Pericardium fibroblast (primary cell): ENCODE results near the gene ITGB1BP2. TPM values are rescaled to one million over a fixed set of nuclear protein-coding genes. Genes with fewer than 3 reads are reported as not detected.

Experiments used
- total RNA-seq: library from RNA; depleted of rRNA; stranded (reverse); fragments of >200 nt; gene quantifications from 2 replicates; pipeline ENCODE4 v1.2.3, GENCODE V29; 2015

Gene ITGB1BP2
- 0.23 and 2.0 TPM in 2 replicates for total RNA-seq

GRCh38 chrX:71301195-71301924 lies at the start of gene ITGB1BP2:
Gene ITGB1BP2, plus strand, starts transcription at chrX:71301750. Its CDS starts 57 bp downstream, at chrX:71301807.

GRCh38 chrX:71254092-71254963 lies 47.2 kb upstream of the ITGB1BP2 start, which contains the start of gene ZMYM3:
Gene ZMYM3, minus strand, starts transcription at chrX:71254140. Its CDS starts 885 bp downstream, at chrX:71253255.

GRCh38 chrX:71283403-71284143 lies 18.0 kb upstream of the ITGB1BP2 start, which contains the start of gene NONO:
Gene NONO, plus strand, starts transcription at chrX:71283635. Its CDS starts 7,003 bp downstream, at chrX:71290638.

Other genes starting within 250 kb of the ITGB1BP2 start
- 46.2 and 56.9 TPM in 2 replicates for gene SNX12, start 233.4 kb upstream of the ITGB1BP2 start, total RNA-seq
- 2.7 and 4.1 TPM in 2 replicates for gene FOXO4, start 205.9 kb upstream of the ITGB1BP2 start, total RNA-seq
- gene CXorf65, start 195.0 kb upstream of the ITGB1BP2 start, total RNA-seq: not detected in 2 replicates
- not detected in 2 replicates for gene IL2RG, start 190.2 kb upstream of the ITGB1BP2 start, total RNA-seq
- 14.5 and 39.3 TPM in 2 replicates for gene MED12, start 183.2 kb upstream of the ITGB1BP2 start, total RNA-seq
- gene NLGN3, start 156.9 kb upstream of the ITGB1BP2 start, total RNA-seq: 0.23 and 1.6 TPM in 2 replicates
- gene GJB1, start 78.5 kb upstream of the ITGB1BP2 start, total RNA-seq: not detected in 2 replicates
- gene ZMYM3, start 47.6 kb upstream of the ITGB1BP2 start, total RNA-seq: 16.3 and 19.0 TPM in 2 replicates
- gene NONO, start 18.1 kb upstream of the ITGB1BP2 start, total RNA-seq: 225 and 251 TPM in 2 replicates
- 11.0 and 14.2 TPM in 2 replicates for gene TAF1, start 64.6 kb downstream of the ITGB1BP2 start, total RNA-seq
- gene OGT, start 231.4 kb downstream of the ITGB1BP2 start, total RNA-seq: 53.9 and 56.9 TPM in 2 replicates